Mucosa of gallbladder (tissue), 1 donor: ENCODE data around the gene OOEP. TPM values are rescaled to one million over a fixed set of nuclear protein-coding genes. Genes with fewer than 3 reads are reported as not detected.

Experiments
- DNase-seq: peaks from one replicate; pipeline ENCODE4 v3.0.0-alpha.2; 2020; ENCODE audit warnings: low spot score
- total RNA-seq: library from RNA; stranded (reverse); gene quantifications from one replicate; pipeline ENCODE4 v1.2.1, GENCODE V29; 2021
- donor health status: DM: no; HTN: no; CAD: no.

OOEP gene
- total RNA-seq, 1 donor from 2014 or later, result 0.58 TPM

- no peak for DNase-seq
These were observed 5.1 kb downstream of the OOEP start for GRCh38 chr6:73364549-73364948.

DNA sequence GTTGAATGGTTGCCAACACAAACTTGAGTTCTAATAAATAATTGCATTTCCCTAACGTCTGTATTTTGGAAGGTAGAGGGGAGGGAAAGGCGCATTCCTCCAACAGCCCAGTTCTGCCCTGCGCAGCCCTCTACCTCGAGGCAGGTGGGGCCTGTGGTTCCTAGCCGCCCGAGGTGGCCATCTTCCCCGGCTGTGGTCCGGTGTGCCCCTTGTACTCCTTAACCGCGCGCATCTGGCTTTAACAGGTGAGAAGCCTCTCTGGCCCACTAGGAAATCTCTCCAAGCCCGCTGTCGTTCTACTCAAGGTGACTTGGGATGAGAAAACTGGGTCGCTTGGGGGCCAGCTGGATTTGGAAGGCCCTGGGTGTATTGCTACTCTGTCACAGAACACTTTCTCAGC lies 5.6 kb downstream of the OOEP start:
- DNase-seq, result no peak

GRCh38 chr6:73363537-73363875 lies 6.2 kb downstream of the OOEP start:
- DNase-seq, result no peak

- DNase-seq, result no peak
These were observed 6.7 kb downstream of the OOEP start for GRCh38 chr6:73362869-73363536.

DNA sequence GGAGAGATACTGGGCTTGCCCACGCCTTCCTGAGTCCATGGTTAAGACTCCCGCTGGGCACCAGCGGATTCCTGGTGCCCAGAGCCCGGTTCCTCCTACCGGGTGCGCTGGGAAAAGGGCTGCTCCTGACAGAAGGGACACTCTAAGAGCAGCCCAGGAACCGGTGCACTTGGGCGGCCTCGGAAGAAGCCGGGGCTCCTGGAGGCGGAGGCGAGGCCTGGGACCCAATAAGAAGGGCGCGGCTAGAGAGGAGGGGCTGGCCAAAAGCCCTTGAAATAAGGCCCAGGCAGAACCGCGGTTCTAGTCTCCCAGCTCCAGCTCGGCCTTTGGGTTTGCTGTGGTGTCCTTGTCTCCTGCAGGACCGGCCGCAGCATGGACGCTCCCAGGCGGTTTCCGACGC lies 7.3 kb downstream of the OOEP start, which contains the start of gene KHDC3L:
Gene KHDC3L, plus strand, starts transcription at position 301 of the 400 bp plus-strand sequence. Its CDS starts 72 bp downstream, at position 373.
- DNase-seq, result no peak

GRCh38 chr6:73353636-73354593 lies 15.8 kb downstream of the OOEP start, which contains the start of gene DPPA5:
Gene DPPA5 (minus strand): TSS chr6:73354276. CDS start chr6:73354225, 51 bp downstream.
- DNase-seq, result no peak

DNA sequence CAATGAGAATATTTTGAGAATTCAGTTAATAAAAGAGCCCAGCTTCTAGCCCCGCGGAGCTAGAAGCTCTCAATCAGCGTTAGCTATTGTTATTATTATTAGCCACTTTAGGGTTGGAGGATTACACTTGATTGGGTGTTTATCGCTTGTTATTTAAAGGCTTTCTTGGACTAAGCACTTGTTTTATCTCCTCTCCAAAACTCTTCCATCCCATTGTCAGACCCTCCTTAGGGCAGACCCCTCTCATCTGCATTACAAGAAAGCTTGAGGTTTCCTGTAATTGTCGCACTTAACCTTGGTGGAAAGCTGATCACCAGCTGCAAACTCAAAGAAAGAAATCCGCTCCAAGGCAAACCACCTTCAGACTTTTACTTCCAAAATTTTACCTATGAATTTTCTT lies 20.4 kb downstream of the OOEP start:
- no peak for DNase-seq

- no peak for DNase-seq
These were observed 21.0 kb downstream of the OOEP start for GRCh38 chr6:73348550-73349204.

DNA sequence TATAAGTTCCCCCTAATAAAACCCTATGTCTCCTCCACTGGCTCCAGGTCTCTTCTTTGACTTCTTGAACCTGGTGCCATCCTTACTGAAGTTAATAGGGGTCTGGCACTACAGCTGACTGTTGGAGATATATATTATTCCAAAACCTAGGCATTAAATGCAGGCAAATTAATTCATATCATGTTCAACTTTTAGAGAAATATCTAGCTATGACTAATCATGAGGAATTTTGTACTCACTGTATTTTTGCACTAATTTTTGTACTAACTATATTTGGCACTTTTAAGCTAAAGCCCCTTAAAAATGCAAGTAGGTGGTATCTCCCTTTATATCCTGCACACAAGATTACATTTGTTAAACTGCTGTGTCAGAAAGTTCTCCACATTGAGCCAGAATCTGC lies 26.5 kb downstream of the OOEP start:
- no peak for DNase-seq

DNA sequence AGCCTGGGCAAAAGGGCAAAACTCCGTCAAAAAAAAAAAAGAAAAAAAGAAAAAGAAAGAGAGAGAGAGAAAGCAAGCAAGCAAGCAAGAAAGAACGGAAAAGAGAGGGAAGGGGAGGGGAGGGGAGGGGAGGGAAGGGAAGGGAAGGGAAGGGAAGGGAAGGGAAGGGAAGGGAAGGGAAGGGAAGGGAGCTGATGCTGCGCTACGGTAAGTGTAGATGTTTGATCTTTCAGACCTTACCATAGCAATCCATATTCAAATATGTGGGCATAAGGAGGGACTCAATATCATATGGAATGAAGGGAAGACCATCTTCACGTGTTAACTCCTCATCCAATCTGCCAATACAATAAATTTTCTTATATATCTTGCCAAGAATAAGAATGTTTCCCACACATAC lies 27.5 kb downstream of the OOEP start:
- no peak for DNase-seq

GRCh38 chr6:73341335-73341734 lies 28.4 kb downstream of the OOEP start:
- DNase-seq, result no peak

GRCh38 chr6:73340048-73340447 lies 29.6 kb downstream of the OOEP start:
- DNase-seq, result no peak

DNA sequence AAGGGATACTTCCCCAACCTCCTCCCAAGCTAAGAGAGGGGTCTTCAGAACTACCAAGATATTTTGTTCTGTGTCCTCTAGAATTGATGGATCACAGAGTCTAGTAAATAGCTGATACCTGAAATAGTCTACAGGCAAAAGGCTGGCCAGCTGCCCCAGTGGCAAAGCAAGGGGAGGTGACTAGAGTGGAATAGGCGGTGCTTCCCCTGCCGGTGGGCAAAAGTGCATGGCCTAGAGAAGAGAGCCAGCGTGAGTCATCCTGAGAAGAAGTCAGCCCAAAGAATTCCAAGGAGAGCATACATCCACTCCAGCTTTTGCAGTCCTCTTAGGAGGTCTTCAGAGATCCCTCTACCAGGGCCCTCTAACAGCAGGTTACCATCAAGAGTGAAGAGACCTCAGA lies 30.4 kb downstream of the OOEP start:
- no peak for DNase-seq

DNA sequence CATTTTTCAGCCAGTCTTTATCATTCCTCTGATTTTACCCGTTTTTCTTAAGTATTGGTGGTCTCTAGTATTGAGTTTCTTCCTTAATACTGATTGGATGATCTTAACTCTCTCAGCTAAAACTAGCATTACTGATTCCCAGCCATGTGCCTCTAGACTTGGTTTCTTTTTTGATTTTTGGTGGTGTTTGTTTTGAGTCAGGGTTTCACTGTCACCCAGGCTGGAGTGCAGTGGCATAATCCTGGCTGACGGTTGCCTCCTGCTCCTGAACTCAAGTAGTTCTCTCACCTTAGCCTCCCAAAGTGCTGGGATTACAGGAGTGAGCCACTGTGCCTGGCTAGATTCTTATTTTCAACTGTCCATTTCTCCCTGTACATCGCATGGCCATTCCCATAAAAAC lies 40.5 kb downstream of the OOEP start:
- no peak for DNase-seq

DNA sequence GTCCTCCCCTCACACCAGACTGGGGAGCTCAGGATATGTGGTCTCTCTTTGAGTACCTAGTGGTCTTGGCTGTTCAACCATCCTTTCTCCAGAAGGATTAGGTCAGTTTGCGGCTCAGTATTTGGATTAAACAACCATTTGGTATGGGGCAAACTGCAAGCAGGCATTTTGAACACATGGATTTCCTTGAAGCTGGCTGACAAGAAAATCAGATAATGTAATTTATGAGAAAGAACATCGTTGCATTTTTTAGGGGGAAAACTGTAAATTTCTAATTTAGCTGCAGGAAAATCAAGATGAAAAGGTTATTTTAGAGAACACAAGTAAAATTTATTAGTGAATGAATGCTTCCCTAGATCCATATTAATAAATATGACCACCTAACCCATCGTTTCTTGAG lies 40.9 kb downstream of the OOEP start:
- DNase-seq, result no peak

- no peak for DNase-seq
These were observed 44.0 kb downstream of the OOEP start for GRCh38 chr6:73325656-73326055.

DNA sequence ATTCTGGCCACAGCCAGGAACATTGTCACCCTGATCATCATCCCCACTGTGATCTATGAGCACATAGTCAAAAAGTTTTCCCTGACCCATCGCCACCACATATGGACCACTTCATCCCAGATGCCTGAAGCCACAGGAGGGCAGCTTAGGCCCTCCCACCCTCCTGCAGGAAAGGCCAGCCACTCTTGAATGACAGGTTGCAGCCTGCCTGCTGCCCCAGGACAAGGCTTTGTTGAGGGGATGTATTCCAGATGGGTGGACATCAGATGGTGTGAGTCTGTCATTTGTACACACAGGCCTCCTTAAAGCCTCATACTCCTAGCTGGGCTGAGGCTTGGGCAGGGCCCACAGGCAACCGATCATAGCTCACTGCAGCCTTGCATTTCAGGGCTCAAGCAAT lies 46.4 kb downstream of the OOEP start:
- no peak for DNase-seq

Other genes starting within 250 kb of the OOEP start
- not detected for gene KHDC1L, start 144.4 kb downstream of the OOEP start, total RNA-seq
- gene KHDC1, start 106.7 kb downstream of the OOEP start, total RNA-seq, result 2.9 TPM
- gene DPPA5, start 15.6 kb downstream of the OOEP start, total RNA-seq, result not detected
- not detected for gene KHDC3L, start 7.2 kb downstream of the OOEP start, total RNA-seq
- 1.6 TPM for gene DDX43, start 24.9 kb upstream of the OOEP start, total RNA-seq
- gene CGAS, start 82.4 kb upstream of the OOEP start, total RNA-seq, result 4.5 TPM
- gene MTO1, start 91.8 kb upstream of the OOEP start, total RNA-seq, result 21.8 TPM
- 8,853 TPM for gene EEF1A1, start 151.1 kb upstream of the OOEP start, total RNA-seq